H1 (cell line): Measurements from ENCODE around the gene TCP11. TPM values are rescaled to one million over a fixed set of nuclear protein-coding genes. Genes with fewer than 3 reads are reported as not detected.

ENCODE experiments used
- CHD2 ChIP-seq: IDR thresholded peaks from 2 replicates; pipeline ENCODE4 v1.6.1; 2012; ENCODE audit warnings: low read length, improper control_type of control experiment
- E2F6 ChIP-seq: IDR thresholded peaks from 2 replicates; pipeline ENCODE4 v1.6.1; 2012; ENCODE audit warnings: inconsistent platforms
- MAFK ChIP-seq: IDR thresholded peaks from 2 replicates; pipeline ENCODE4 v1.6.1; 2012; ENCODE audit warnings: low read depth, mild to moderate bottlenecking, improper control_type of control experiment, low read length
- RXRA ChIP-seq: IDR thresholded peaks from 2 replicates; pipeline ENCODE4 v1.6.1; 2011; ENCODE audit warnings: low read depth, mild to moderate bottlenecking, low read length, moderate library complexity; ENCODE audit not compliant: insufficient read depth
- polyA plus RNA-seq, 7 experiments: library from polyadenylated mRNA; depleted of rRNA in 3 of 7; stranded (reverse) in 5 of 7; unstranded in 2 of 7; fragments of >200 nt in 5 of 7; fragments of 200-250 nt in 2 of 7; gene quantifications; 1 replicate in 5 of 7; 2 replicates in 1 of 7; 4 replicates in 1 of 7; pipeline versions ENCODE4 v1.2.1 to v1.2.3, GENCODE V29; 2011 to 2013; ENCODE audit warnings: missing spikeins in 2 of 7, mixed read lengths in 2 of 7
- total RNA-seq: library from RNA; stranded (reverse); fragmentation: NEBNext Ultra II Directional; extraction: Animal tissue kit (Norgen Biotek cat#: 25700); gene quantifications from 2 replicates; pipeline ENCODE4 v1.2.1, GENCODE V29; 2021

The TCP11 gene
- total and polyA plus RNA-seq, 2 of the 8 experiments (the other 6 are each of a cell fraction or from before 2014, with no cell fraction given) = 0.11 TPM; not detected in 1

- no peak for TF ChIP-seq CHD2
- no peak for TF ChIP-seq MAFK
- TF ChIP-seq E2F6 = no peak
- no peak for TF ChIP-seq RXRA
Measured at GRCh38 chr6:35099116-35099515, 42.0 kb downstream of the TCP11 start (continued).
